Endothelial cell of umbilical vein (primary cell): ENCODE data around the gene UNC50. TPM values are rescaled to one million over a fixed set of nuclear protein-coding genes. Genes with fewer than 3 reads are reported as not detected.
A peak's percentile ranks its signal among the peaks of the same experiment; 100 is the strongest.

Experiments
- BruUV-seq: library from RNA; stranded (reverse); fragments of 400-500 nt; replicated peaks from 2 replicates; lab custom pipeline; 2021; lab: Mats Ljungman, UMichigan
- CTCF ChIA-PET: fragments of 300-600, 350-600 bp; sonication (Branson Sonifier 250); formaldehyde crosslinking; loops from one replicate; lab custom pipeline; 2021; ENCODE audit warnings: antibody characterized with exemption, inconsistent platforms; lab: Charles Lee
- POLR2A ChIA-PET: fragments of 300-600, 350-600 bp; sonication (Branson Sonifier 250); formaldehyde crosslinking; loops from one replicate; lab custom pipeline; 2021; ENCODE audit warnings: antibody characterized with exemption, inconsistent platforms; lab: Charles Lee
- DNase-seq: peaks from one replicate; pipeline ENCODE4 v3.0.0-alpha.2; 2011; ENCODE audit warnings: low read depth, low spot score
- FAIRE-seq: peaks from 2 replicates; lab custom pipeline; 2011; peaks lifted over from hg19 to GRCh38; lab: Jason Lieb, UNC
- H2AFZ ChIP-seq: 2 replicates; pipeline ENCODE4 v1.6.0; 2012; ENCODE audit warnings: low read depth, low read length, control low read depth, inconsistent platforms
- H3K27ac ChIP-seq: 2 replicates; pipeline ENCODE4 v1.5.1; 2011; ENCODE audit warnings: low read depth, mild to moderate bottlenecking, control low read depth, low read length, moderate library complexity; ENCODE audit not compliant: insufficient read depth
- H3K27me3 ChIP-seq, 2 experiments: 2 replicates each; pipeline versions ENCODE4 v1.6.0 to v1.6.1; 2011; ENCODE audit warnings: low read length in 2 of 2, mixed read lengths in 1 of 2; ENCODE audit not compliant: control insufficient read depth in 2 of 2, insufficient read depth in 2 of 2
- H3K36me3 ChIP-seq, 2 experiments: 2 replicates in 1 of 2; 3 replicates in 1 of 2; pipeline ENCODE4 v1.5.1; 2011; ENCODE audit warnings: low read length in 2 of 2, mild to moderate bottlenecking in 1 of 2, moderate library complexity in 1 of 2; ENCODE audit not compliant: control insufficient read depth in 2 of 2, insufficient read depth in 2 of 2; ENCODE audit errors: extremely low read depth in 1 of 2
- H3K4me1 ChIP-seq: 3 replicates; pipeline ENCODE4 v1.5.1; 2011; ENCODE audit warnings: mild to moderate bottlenecking, low read length; ENCODE audit not compliant: control insufficient read depth, insufficient read depth; ENCODE audit errors: extremely low read depth
- H3K4me2 ChIP-seq: 2 replicates; pipeline ENCODE4 v1.6.1; 2011; ENCODE audit warnings: low read length, control low read depth, mixed read lengths; ENCODE audit not compliant: insufficient read depth
- H3K4me3 ChIP-seq, 3 experiments: fragments of 200-600 bp in 1 of 3; sonication (generic), shearing (Covaris generic) in 1 of 3; replicated peaks in 1 of 3; 2 replicates each; pipeline ENCODE4 v1.5.1; 2011 to 2016; ENCODE audit warnings: control low read depth in 3 of 3, low read length in 3 of 3, mild to moderate bottlenecking in 2 of 3, inconsistent platforms in 1 of 3, low read depth in 1 of 3, moderate library complexity in 1 of 3; ENCODE audit not compliant: insufficient read depth in 1 of 3
- H3K79me2 ChIP-seq: 2 replicates; pipeline ENCODE4 v1.6.0; 2012; ENCODE audit warnings: low read length, inconsistent platforms; ENCODE audit not compliant: control insufficient read depth, insufficient read depth
- H3K9ac ChIP-seq: replicated peaks from 2 replicates; pipeline ENCODE3; 2011; ENCODE audit warnings: low read length, control low read depth; ENCODE audit not compliant: insufficient read depth; ENCODE audit errors: extremely low read depth
- H3K9me1 ChIP-seq: replicated peaks from 3 replicates; pipeline ENCODE4 v1.6.0; 2011; ENCODE audit warnings: mild to moderate bottlenecking, low read length; ENCODE audit not compliant: control insufficient read depth, insufficient read depth; ENCODE audit errors: extremely low read depth
- H3K9me3 ChIP-seq: replicated peaks from 2 replicates; pipeline ENCODE4 v1.5.1; 2012; ENCODE audit warnings: low read length, inconsistent platforms; ENCODE audit not compliant: control insufficient read depth, insufficient read depth
- H4K20me1 ChIP-seq: replicated peaks from 2 replicates; pipeline ENCODE3; 2011; ENCODE audit warnings: mild to moderate bottlenecking, low read length; ENCODE audit not compliant: control insufficient read depth, insufficient read depth; ENCODE audit errors: extremely low read depth
- CTCF ChIP-seq, 2 donors: IDR thresholded peaks; 1 replicate in 1 of 2; 2 replicates in 1 of 2; pipeline ENCODE4 v1.5.1; 2011; ENCODE audit warnings: low read length in 2 of 2, mild to moderate bottlenecking in 2 of 2, moderate library complexity in 2 of 2, control low read depth in 1 of 2, inconsistent platforms in 1 of 2, low read depth in 1 of 2; ENCODE audit not compliant: insufficient read depth in 1 of 2; ENCODE audit errors: extremely low read depth in 1 of 2
- FOS ChIP-seq: IDR thresholded peaks from 2 replicates; pipeline ENCODE4 v1.6.1; 2011; ENCODE audit warnings: mild to moderate bottlenecking, low read length, moderate library complexity, borderline replicate concordance; ENCODE audit not compliant: insufficient read depth
- GATA2 ChIP-seq: IDR thresholded peaks from 2 replicates; pipeline ENCODE4 v1.7.0; 2011; ENCODE audit warnings: low read depth, mild to moderate bottlenecking, moderate library complexity, mixed read lengths, low read length; ENCODE audit not compliant: insufficient read length, insufficient read depth
- JUN ChIP-seq: IDR thresholded peaks from 2 replicates; pipeline ENCODE4 v1.6.1; 2011; ENCODE audit warnings: borderline replicate concordance, low read depth; ENCODE audit not compliant: insufficient read length, insufficient read depth
- MAX ChIP-seq: IDR thresholded peaks from 2 replicates; pipeline ENCODE4 v1.6.1; 2011; ENCODE audit not compliant: insufficient read depth, insufficient read length
- MYC ChIP-seq: IDR thresholded peaks from one replicate; pipeline ENCODE4 v1.6.1; 2011; ENCODE audit warnings: mild to moderate bottlenecking, low read depth, low read length
- POLR2A ChIP-seq: IDR thresholded peaks from 2 replicates; pipeline ENCODE4 v1.6.1; 2012; ENCODE audit warnings: low read depth, mild to moderate bottlenecking, control low read depth, low read length
- dilution Hi-C: fragments of 300-500 bp; cut with MboI; formaldehyde crosslinking; loops from one replicate; pipeline ENCODE4 v1.15.0; 2019; ENCODE audit warnings: low sequenced_read_pairs; ENCODE audit not compliant: extremely low pct_ligation_motif_present
- intact Hi-C: fragments of 100-400 bp; cut with micrococcal nuclease; formaldehyde crosslinking; loops from one replicate; pipeline ENCODE4 v1.10.0; 2022
- polyA plus RNA-seq, 4 experiments: library from polyadenylated mRNA; depleted of rRNA in 3 of 4; stranded (reverse) in 3 of 4; unstranded in 1 of 4; fragments of >200 nt; gene quantifications; 2 replicates each; pipeline versions ENCODE4 v1.2.1 to v1.2.3, GENCODE V29; 2011 to 2012; ENCODE audit warnings: missing spikeins in 1 of 4
- total RNA-seq: library from RNA; stranded (reverse); gene quantifications from 2 replicates; pipeline ENCODE4 v1.2.3, GENCODE V29; 2021

UNC50 gene
- total and polyA plus RNA-seq, 2 donors (not counting 3 experiments of a cell fraction or from before 2014, with no cell fraction given) = 33.5 to 56.6 TPM

- POLR2A ChIA-PET = interaction anchor here (0.5 to 1.1 kb wide), 2 partner anchors 61 to 82 kb away, joined by 3 to 5 read pairs; partner anchors contain the start of gene MGAT4A
- DNase-seq (peak; percentile 87), FAIRE-seq (peak; percentile 96)
- Histone ChIP-seq H3K4me3 (no peak overlapping the region), H3K4me2 (no peak overlapping the region), H2AFZ (peak overlapping the region; percentile 59), H3K36me3 (peaks cover 4 to 6% of the 10 kb centered on the region in 2 experiments), H3K27ac (peak overlapping the region; percentile 54), H3K4me1 (peaks cover 4% of the 10 kb centered on the region), H3K79me2 (peaks cover 13% of the 10 kb centered on the region), H3K9ac (peak overlapping the region; percentile 26), H3K9me3 (no peaks in the 10 kb centered on the region), H3K27me3 (no peaks in the 10 kb centered on the region), H4K20me1 (no peaks in the 10 kb centered on the region), H3K9me1 (peaks cover 2% of the 10 kb centered on the region)
- TF ChIP-seq CTCF (IDR thresholded peaks at IDR 0.05; ENCODE audit: extremely low read depth in 1 of 2, insufficient read depth in 1 of 2, low read depth in 1 of 2, low read length in 2 of 2) (peak; percentile 97), POLR2A (no peak)
- BruUV-seq = no TSS peak
- CTCF ChIA-PET = interaction anchor here (0.6 to 1.9 kb wide), 69 partner anchors 8 to 1612 kb away, joined by 3 to 136 read pairs (median 5); partner anchors contain the start of genes CRACDL, MGAT4A, MITD1 and MRPL30
- dilution Hi-C loops (no loop called here), intact Hi-C loops (loop anchor here (1.0 kb wide), 5 partner anchors 77 to 417 kb away; no protein-coding TSS in a partner anchor)
Observed at GRCh38 chr2:98649135-98649991, 41.0 kb downstream of the UNC50 start.

GRCh38 chr2:98649992-98650375 lies 41.6 kb downstream of the UNC50 start:
- dilution Hi-C loops = no loop called here
- no peak for FAIRE-seq

More at GRCh38 chr2:98649992-98650375, 41.6 kb downstream of the UNC50 start:
- intact Hi-C loops = loop anchor here (1.0 to 5.0 kb wide), 6 partner anchors 52 to 416 kb away; no protein-coding TSS in a partner anchor
- POLR2A ChIA-PET = interaction anchor here (0.5 to 1.1 kb wide), 2 partner anchors 61 to 81 kb away, joined by 3 to 5 read pairs; partner anchors contain the start of gene MGAT4A
- CTCF ChIA-PET = interaction anchor here (0.6 to 1.9 kb wide), 62 partner anchors 8 to 1611 kb away, joined by 3 to 136 read pairs (median 5); partner anchors contain the start of genes CRACDL, MGAT4A, MITD1 and MRPL30
- H3K4me3 ChIP-seq = no peak overlapping the region
- no peak overlapping the region for H2AFZ ChIP-seq
- no peaks in the 10 kb centered on the region for H3K9me3 ChIP-seq
- DNase-seq = no peak
- peaks cover 4% of the 10 kb centered on the region for H3K4me1 ChIP-seq
- peaks cover 2% of the 10 kb centered on the region for H3K9me1 ChIP-seq
- peaks cover 14% of the 10 kb centered on the region for H3K79me2 ChIP-seq
- no TSS peak for BruUV-seq
- H3K9ac ChIP-seq = no peak overlapping the region
- no peaks in the 10 kb centered on the region for H4K20me1 ChIP-seq
- no peak overlapping the region for H3K27ac ChIP-seq
- H3K36me3 ChIP-seq = peaks cover 4 to 6% of the 10 kb centered on the region in 2 experiments
- no peaks in the 10 kb centered on the region for H3K27me3 ChIP-seq
- H3K4me2 ChIP-seq = no peak overlapping the region
- no peak for TF ChIP-seq GATA2
- TF ChIP-seq FOS = no peak
- no peak for TF ChIP-seq JUN
- TF ChIP-seq MAX = no peak
- TF ChIP-seq MYC = no peak
